ENCODE measurements around the gene PABPN1. TPM values are rescaled to one million over a fixed set of nuclear protein-coding genes. Genes with fewer than 3 reads are reported as not detected.

The PABPN1 gene
- total RNA-seq, 3 donors from 2014 or later: 45.9 to 87.2 (median 74.1) TPM

- intact Hi-C loops (cut with DNase I; ENCODE audit: low total_unique reads): no loop called here
- Histone ChIP-seq H3K27me3 (no peaks in the 10 kb centered on the region), H3K4me3 (peak within 1 kb of the TSS; percentile 50 to 89 (median 78)), H3K9me3 (no peaks in the 10 kb centered on the region), H3K27ac (peak within 1 kb of the TSS; percentile 48 to 75), H3K4me1 (no peaks in the 10 kb centered on the region), H3K36me3 (no peaks in the 10 kb centered on the region)
- DNase-seq (ENCODE audit: low spot score in 2 of 2): peak; percentile 76 to 85
- TF ChIP-seq CTCF (IDR thresholded peaks at IDR 0.05) (no peak), POLR2A (IDR thresholded peaks at IDR 0.05) (peak; percentile 48), POLR2AphosphoS5 (IDR thresholded peaks at IDR 0.05) (peak in 2 of 3 donors; percentile 28 to 65)
Observed at GRCh38 chr14:23352506-23353432, 31.5 kb downstream of the PABPN1 start, which contains the start of gene SLC22A17. Gene SLC22A17, minus strand, starts transcription at chr14:23352887.

GRCh38 chr14:23353433-23353780 is 32.1 kb downstream of the PABPN1 start:
- Histone ChIP-seq H3K36me3 (no peaks in the 10 kb centered on the region), H3K27me3 (no peaks in the 10 kb centered on the region), H3K4me1 (no peaks in the 10 kb centered on the region), H3K9me3 (no peaks in the 10 kb centered on the region), H3K27ac (peak overlapping the region in 1 of 2 donors; percentile 75), H3K4me3 (no peak overlapping the region)
- no peak for DNase-seq (ENCODE audit: low spot score in 2 of 2)
- intact Hi-C loops (cut with DNase I; ENCODE audit: low total_unique reads): no loop called here
- no peak for TF ChIP-seq POLR2A (IDR thresholded peaks at IDR 0.05)
- TF ChIP-seq CTCF (IDR thresholded peaks at IDR 0.05): no peak
- TF ChIP-seq POLR2AphosphoS5 (IDR thresholded peaks at IDR 0.05): no peak

GRCh38 chr14:23354990-23355389 is 33.7 kb downstream of the PABPN1 start:
- Histone ChIP-seq H3K9me3 (no peaks in the 10 kb centered on the region), H3K4me1 (no peaks in the 10 kb centered on the region), H3K27ac (no peak overlapping the region), H3K27me3 (no peaks in the 10 kb centered on the region), H3K36me3 (no peaks in the 10 kb centered on the region), H3K4me3 (no peak overlapping the region)
- no peak for DNase-seq (ENCODE audit: low spot score in 2 of 2)
- TF ChIP-seq POLR2AphosphoS5 (IDR thresholded peaks at IDR 0.05) (no peak), POLR2A (IDR thresholded peaks at IDR 0.05) (no peak)
- intact Hi-C loops (cut with DNase I; ENCODE audit: low total_unique reads): no loop called here

- intact Hi-C loops (cut with DNase I; ENCODE audit: low total_unique reads): no loop called here
- no peak for TF ChIP-seq POLR2AphosphoS5 (IDR thresholded peaks at IDR 0.05)
- no peak for TF ChIP-seq POLR2A (IDR thresholded peaks at IDR 0.05)
- no peak for TF ChIP-seq CTCF (IDR thresholded peaks at IDR 0.05)
- Histone ChIP-seq H3K27ac (no peak overlapping the region), H3K27me3 (no peaks in the 10 kb centered on the region), H3K36me3 (no peaks in the 10 kb centered on the region), H3K4me1 (no peaks in the 10 kb centered on the region), H3K4me3 (no peak overlapping the region), H3K9me3 (no peaks in the 10 kb centered on the region)
- no peak for DNase-seq (ENCODE audit: low spot score in 2 of 2)
Observed at GRCh38 chr14:23355871-23356435, 34.7 kb downstream of the PABPN1 start.

- no peak overlapping the region for H3K4me3 ChIP-seq
- TF ChIP-seq POLR2A (IDR thresholded peaks at IDR 0.05): no peak
- no peak for TF ChIP-seq CTCF (IDR thresholded peaks at IDR 0.05)
- TF ChIP-seq POLR2AphosphoS5 (IDR thresholded peaks at IDR 0.05): no peak
- H3K27ac ChIP-seq: no peak overlapping the region
- no peak for DNase-seq (ENCODE audit: low spot score in 2 of 2)
- no peaks in the 10 kb centered on the region for H3K9me3 ChIP-seq
- peaks cover 0 to 4% of the 10 kb centered on the region in 2 donors for H3K4me1 ChIP-seq
- intact Hi-C loops (cut with DNase I; ENCODE audit: low total_unique reads): no loop called here
- H3K27me3 ChIP-seq: no peaks in the 10 kb centered on the region
- no peaks in the 10 kb centered on the region for H3K36me3 ChIP-seq
Observed at GRCh38 chr14:23356662-23357061, 35.4 kb downstream of the PABPN1 start.

Measured in breast epithelium (tissue), 4 donors.